Hematopoietic multipotent progenitor cell treated with erythropoietin and hydrocortisone succinate and interleukin-3 and kit ligand, for 15 days (in vitro differentiated cells): ENCODE results near the gene P4HA1.
A peak's percentile ranks its signal among the peaks of the same experiment; 100 is the strongest.
"Not testable (repeated sequence)": the region's sequence is repeated elsewhere in the genome, so short reads cannot be mapped to it uniquely, and the experiment has no call there.

ENCODE experiments used
- DNase-seq: peaks from one replicate; pipeline ENCODE4 v3.0.0-alpha.2; 2015; ENCODE audit warnings: low spot score

P4HA1 gene

GRCh38 chr10:73096449-73097304 is at the start of gene P4HA1:
TSS of gene P4HA1 (minus strand) at chr10:73096866. CDS start at chr10:73074883, 21,983 bp downstream.
- peak; percentile 98 for DNase-seq

- no peak for DNase-seq
Observed at GRCh38 chr10:73141603-73142002, 44.9 kb upstream of the P4HA1 start.

GRCh38 chr10:73139251-73139650 is 42.6 kb upstream of the P4HA1 start:
- DNase-seq = no peak

GRCh38 chr10:73136627-73137026 is 40.0 kb upstream of the P4HA1 start:
- DNase-seq = no peak

- DNase-seq = no peak
Observed at GRCh38 chr10:73134727-73135126, 38.1 kb upstream of the P4HA1 start.

- DNase-seq = no peak
Observed at GRCh38 chr10:73131913-73132686, 35.4 kb upstream of the P4HA1 start.

- DNase-seq = no peak
Observed at GRCh38 chr10:73131301-73131700, 34.6 kb upstream of the P4HA1 start.

- DNase-seq = no peak
Observed at GRCh38 chr10:73126343-73126742, 29.7 kb upstream of the P4HA1 start.

- DNase-seq = no peak
Observed at GRCh38 chr10:73119952-73120351, 23.3 kb upstream of the P4HA1 start.

GRCh38 chr10:73119457-73119856 is 22.8 kb upstream of the P4HA1 start:
- DNase-seq = no peak

- DNase-seq = no peak
Observed at GRCh38 chr10:73117976-73118743, 21.5 kb upstream of the P4HA1 start.

- no peak for DNase-seq
Observed at GRCh38 chr10:73116017-73116416, 19.4 kb upstream of the P4HA1 start.

- DNase-seq = no peak
Observed at GRCh38 chr10:73113551-73113950, 16.9 kb upstream of the P4HA1 start.

- DNase-seq = not testable (repeated sequence)
Observed at GRCh38 chr10:73112032-73112431, 15.4 kb upstream of the P4HA1 start.

- DNase-seq = peak; percentile 47
Observed at GRCh38 chr10:73110345-73110849, 13.7 kb upstream of the P4HA1 start, which contains the start of gene NUDT13. TSS of gene NUDT13 (plus strand) at chr10:73110455. CDS start at chr10:73114366, 3,911 bp downstream.

GRCh38 chr10:73109248-73109652 is 12.6 kb upstream of the P4HA1 start:
- not testable (repeated sequence) for DNase-seq

GRCh38 chr10:73106301-73106700 is 9.6 kb upstream of the P4HA1 start:
- no peak for DNase-seq

GRCh38 chr10:73099141-73099540 is 2.5 kb upstream of the P4HA1 start:
- DNase-seq = no peak

- no peak for DNase-seq
Observed at GRCh38 chr10:73097305-73097670, 622 bp upstream of the P4HA1 start.

GRCh38 chr10:73096041-73096448 is 621 bp downstream of the P4HA1 start:
- DNase-seq = peak; percentile 58

GRCh38 chr10:73095481-73096021 is 1.1 kb downstream of the P4HA1 start:
- peak; percentile 45 for DNase-seq

GRCh38 chr10:73094986-73095480 is 1.6 kb downstream of the P4HA1 start:
- DNase-seq = no peak
